ENCODE data around the gene PIK3CB. TPM values are rescaled to one million over a fixed set of nuclear protein-coding genes. Genes with fewer than 3 reads are reported as not detected.

The PIK3CB gene
- total and polyA plus RNA-seq, 2 of the 8 experiments (the other 6 are each of a cell fraction or from before 2014, with no cell fraction given), result 8.3 to 35.2 TPM

- Histone ChIP-seq H4K5ac (ENCODE audit: insufficient read length, low read depth, low read length) (no peak overlapping the region), H3K9ac (replicated peaks in 1 of 4; ENCODE audit: extremely low read depth in 1 of 4, low read depth in 3 of 4, low read length in 3 of 4) (no peak overlapping the region), H3K27me3 (replicated peaks in 1 of 4; ENCODE audit: control insufficient read depth in 3 of 4, extremely low read depth in 1 of 4, insufficient read depth in 3 of 4, low read length in 3 of 4) (no peaks in the 10 kb centered on the region), H3K14ac (ENCODE audit: insufficient read length) (no peak overlapping the region), H2BK15ac (ENCODE audit: low read length) (no peak overlapping the region), H3K18ac (ENCODE audit: extremely low read depth, low read length) (no peak overlapping the region), H3K27ac (ENCODE audit: low read depth, low read length) (no peak overlapping the region), H4K91ac (replicated peaks; ENCODE audit: insufficient read length, low read length) (no peak overlapping the region), H3K79me2 (ENCODE audit: control insufficient read depth in 1 of 2, insufficient read depth in 2 of 2, low read length in 2 of 2) (peaks cover 0 to 41% of the 10 kb centered on the region in 2 experiments; a peak in 2 of 4 replicates), H3K4me3 (ENCODE audit: extremely low read depth in 1 of 4, insufficient read depth in 2 of 4, low read depth in 3 of 4, low read length in 4 of 4) (no peak overlapping the region), H3K56ac (replicated peaks; ENCODE audit: insufficient read length, low read depth, low read length) (no peak overlapping the region), H3K9me3 (ENCODE audit: insufficient read depth in 2 of 2, low read depth in 1 of 2, low read length in 1 of 2) (no peaks in the 10 kb centered on the region), H3K4me1 (replicated peaks in 1 of 4; ENCODE audit: control insufficient read depth in 3 of 4, insufficient read depth in 4 of 4, low read length in 3 of 4) (peaks cover 0 to 2% (median 1%) of the 10 kb centered on the region in 4 experiments; a peak in 1 of 7 replicates), H3K23me2 (ENCODE audit: low read depth, low read length) (no peaks in the 10 kb centered on the region), H3K4me2 (ENCODE audit: insufficient read depth in 1 of 2, low read depth in 2 of 2, low read length in 2 of 2) (no peak overlapping the region), H2BK120ac (replicated peaks; ENCODE audit: low read depth, low read length) (no peak overlapping the region), H3K79me1 (ENCODE audit: low read depth, low read length) (peaks cover 6% of the 10 kb centered on the region), H2BK5ac (ENCODE audit: low read depth, low read length) (no peak overlapping the region), H3K4ac (replicated peaks; ENCODE audit: insufficient read length, low read depth, low read length) (no peak overlapping the region), H2AK5ac (ENCODE audit: low read depth, low read length) (no peak overlapping the region), H2AFZ (ENCODE audit: low read length) (no peak overlapping the region), H2BK20ac (ENCODE audit: low read length) (no peak overlapping the region), H4K20me1 (replicated peaks in 1 of 2; ENCODE audit: control insufficient read depth in 1 of 2, insufficient read depth in 2 of 2, low read length in 2 of 2) (peaks cover 0 to 5% of the 10 kb centered on the region in 2 experiments), H4K8ac (ENCODE audit: extremely low read depth, insufficient read depth, low read length) (no peak overlapping the region), H3K36me3 (ENCODE audit: control insufficient read depth in 2 of 4, insufficient read depth in 4 of 4, low read length in 3 of 4) (peaks cover 0 to 6% (median 0%) of the 10 kb centered on the region in 4 experiments; a peak in 2 of 8 replicates), H3K23ac (ENCODE audit: insufficient read length) (no peak overlapping the region), H2BK12ac (ENCODE audit: low read depth, low read length) (no peak overlapping the region)
- FAIRE-seq (no peak), DNase-seq (ENCODE audit: low read depth in 1 of 2, low spot score in 2 of 2) (no peak)
- 88% methylated on average over 1 of the region's 1 CpG; no CpG with 5 or more reads in 1 of the 2 experiments for WGBS, 2 experiments (ENCODE audit: extremely low coverage in 1 of 2, insufficient coverage in 1 of 2, insufficient read length in 1 of 2, insufficient replicate concordance in 2 of 2, low coverage in 1 of 2, low lambda C conversion rate in 2 of 2, missing lambda C conversion rate in 1 of 2)
- ChIA-PET POLR2A (ENCODE audit: partially characterized antibody) (no interaction called here), CTCF (ENCODE audit: partially characterized antibody) (interaction anchor here (0.7 to 2.4 kb wide), 12 partner anchors 9 to 139 kb away, joined by 3 to 11 read pairs (median 5); no protein-coding TSS in a partner anchor)
- TF ChIP-seq FOSL1 (IDR thresholded peaks at IDR 0.05; ENCODE audit: insufficient read depth, low read depth, low read length) (no peak), NANOG (IDR thresholded peaks at IDR 0.05; ENCODE audit: insufficient read depth, low read depth, low read length, poor library complexity, severe bottlenecking) (no peak), ZNF274 (IDR thresholded peaks at IDR 0.05; ENCODE audit: borderline replicate concordance, extremely low read depth, low read length) (no peak), PHF8 (conservative IDR thresholded peaks at IDR 0.05; ENCODE audit: low read depth, low read length) (no peak), ATF2 (IDR thresholded peaks at IDR 0.05; ENCODE audit: low read length) (no peak), CTCF (IDR thresholded peaks at IDR 0.05; ENCODE audit: control extremely low read depth in 1 of 3, insufficient read depth in 1 of 3, low read depth in 1 of 3, low read length in 3 of 3) (no peak), POLR2A (IDR thresholded peaks at IDR 0.05; ENCODE audit: control extremely low read depth in 1 of 2, low read depth in 2 of 2, low read length in 2 of 2) (no peak), CHD1 (IDR thresholded peaks at IDR 0.05; ENCODE audit: low read depth, low read length) (no peak), GTF2F1 (IDR thresholded peaks at IDR 0.05; ENCODE audit: borderline replicate concordance, low read depth, low read length) (no peak)
Observed at GRCh38 chr3:138797508-138798038, 37.2 kb downstream of the PIK3CB start.
